GM12878 (cell line): Measurements from ENCODE around the gene ZNF620. TPM values are rescaled to one million over a fixed set of nuclear protein-coding genes. Genes with fewer than 3 reads are reported as not detected.
A peak's percentile ranks its signal among the peaks of the same experiment; 100 is the strongest.

Experiments used
- BHLHE40 ChIP-seq, 2 experiments: fragments of 450-650 bp in 1 of 2; IDR thresholded peaks; 2 replicates each; pipeline ENCODE4 v1.6.1; 2011 to 2017; ENCODE audit warnings: low read depth in 2 of 2, borderline replicate concordance in 1 of 2, improper control_type of control experiment in 1 of 2, low read length in 1 of 2, mild to moderate bottlenecking in 1 of 2
- CBFB ChIP-seq: IDR thresholded peaks from 2 replicates; pipeline ENCODE4 v1.6.1; 2016; ENCODE audit warnings: antibody characterized with exemption, low read depth
- CHD4 ChIP-seq: fragments of 200-600 bp; sonication (generic); IDR thresholded peaks from 2 replicates; pipeline ENCODE4 v1.6.1; 2016; ENCODE audit warnings: mild to moderate bottlenecking
- CUX1 ChIP-seq: IDR thresholded peaks from 2 replicates; pipeline ENCODE4 v1.6.1; 2012; ENCODE audit warnings: improper control_type of control experiment, low read depth, low read length; ENCODE audit not compliant: insufficient replicate concordance
- GATAD2B ChIP-seq: fragments of 450-650 bp; conservative IDR thresholded peaks from 2 replicates; pipeline ENCODE4 v1.6.1; 2017; ENCODE audit warnings: low read depth, mild to moderate bottlenecking, moderate library complexity
- KAT2A ChIP-seq: conservative IDR thresholded peaks from 2 replicates; pipeline ENCODE4 v1.6.1; 2011; ENCODE audit warnings: low read depth, low read length; ENCODE audit not compliant: control insufficient read depth
- MEF2A ChIP-seq: IDR thresholded peaks from 2 replicates; pipeline ENCODE4 v1.6.1; 2011; ENCODE audit warnings: low read depth, mild to moderate bottlenecking, low read length, moderate library complexity; ENCODE audit not compliant: insufficient read depth
- MYC ChIP-seq: IDR thresholded peaks from 2 replicates; pipeline ENCODE4 v1.6.1; 2011; ENCODE audit warnings: mild to moderate bottlenecking, low read length, moderate library complexity, inconsistent platforms; ENCODE audit not compliant: insufficient read depth, insufficient replicate concordance, insufficient read length, severe bottlenecking
- NKRF ChIP-seq: fragments of 450-650 bp; conservative IDR thresholded peaks from 2 replicates; pipeline ENCODE4 v1.6.1; 2017; ENCODE audit warnings: mild to moderate bottlenecking, moderate library complexity
- RAD51 ChIP-seq: fragments of 450-650 bp; IDR thresholded peaks from 2 replicates; pipeline ENCODE4 v1.6.1; 2016; ENCODE audit warnings: moderate library complexity, mild to moderate bottlenecking, inconsistent platforms
- RFX5 ChIP-seq: IDR thresholded peaks from 2 replicates; pipeline ENCODE4 v1.6.1; 2011; ENCODE audit warnings: low read depth, low read length, improper control_type of control experiment
- SMAD1 ChIP-seq: fragments of 450-650 bp; IDR thresholded peaks from 2 replicates; pipeline ENCODE4 v1.6.1; 2018; ENCODE audit warnings: mild to moderate bottlenecking, low read depth; ENCODE audit not compliant: partially characterized antibody
- STAT1 ChIP-seq: fragments of 450-650 bp; conservative IDR thresholded peaks from 2 replicates; pipeline ENCODE4 v1.6.1; 2014; ENCODE audit warnings: antibody characterized with exemption, mild to moderate bottlenecking
- ZBED1 ChIP-seq: IDR thresholded peaks from 2 replicates; pipeline ENCODE4 v1.6.1; 2016; ENCODE audit warnings: borderline replicate concordance
- ZNF207 ChIP-seq: fragments of 450-650 bp; IDR thresholded peaks from 2 replicates; pipeline ENCODE4 v1.6.1; 2014; ENCODE audit warnings: antibody characterized with exemption, mild to moderate bottlenecking, borderline replicate concordance
- ZNF592 ChIP-seq: fragments of 450-650 bp; IDR thresholded peaks from 2 replicates; pipeline ENCODE4 v1.6.1; 2017; ENCODE audit warnings: mild to moderate bottlenecking, moderate library complexity
- ZSCAN29 ChIP-seq: fragments of 450-650 bp; IDR thresholded peaks from 2 replicates; pipeline ENCODE4 v1.6.1; 2017; ENCODE audit warnings: mild to moderate bottlenecking, moderate library complexity
- polyA plus RNA-seq, 11 experiments: library from polyadenylated mRNA; depleted of rRNA in 4 of 11; unstranded in 6 of 11; stranded (reverse) in 5 of 11; fragments of >200 nt; fragmentation: Nextera tagmentation in 4 of 11; fragmentation: Illumina TruSeq in 1 of 11; extraction: Ambion mirVana in 4 of 11; extraction: Trizol in 1 of 11; gene quantifications; 1 replicate in 1 of 11; 2 replicates in 10 of 11; pipeline versions ENCODE4 v1.2.1 to v1.2.3, GENCODE V29; 2011 to 2016; ENCODE audit warnings: inconsistent platforms in 2 of 11, missing spikeins in 2 of 11, low read depth in 1 of 11
- total RNA-seq, 4 experiments: library from RNA; depleted of rRNA in 3 of 4; stranded (reverse); fragments of >200 nt in 3 of 4; fragmentation: Illumina TruSeq in 1 of 4; extraction: Trizol in 1 of 4; gene quantifications; 2 replicates each; pipeline versions ENCODE4 v1.2.1 to v1.2.3, GENCODE V29; 2013 to 2021

ZNF620 gene
- total and polyA plus RNA-seq, 10 of the 15 experiments (the other 5 are each of a cell fraction or from before 2014, with no cell fraction given), result 1.3 to 4.3 (median 2.2) TPM

- TF ChIP-seq GATAD2B, result peak; percentile 69
- TF ChIP-seq SMAD1, result no peak
- TF ChIP-seq ZNF592, result no peak
- TF ChIP-seq CHD4, result no peak
- TF ChIP-seq ZSCAN29, result no peak
- TF ChIP-seq MEF2A, result no peak
- TF ChIP-seq RAD51, result no peak
- TF ChIP-seq STAT1, result no peak
- peak; percentile 70 for TF ChIP-seq CBFB
- TF ChIP-seq KAT2A, result no peak
- no peak for TF ChIP-seq RFX5
- no peak for TF ChIP-seq CUX1
- TF ChIP-seq ZBED1, result no peak
- TF ChIP-seq BHLHE40 (IDR thresholded peaks at IDR 0.05; ENCODE audit: borderline replicate concordance in 1 of 2, low read depth in 2 of 2, low read length in 1 of 2), result peak; percentile 36 to 62
- no peak; the same call in 1 of the 2 replicates for TF ChIP-seq ZNF207
- TF ChIP-seq NKRF, result peak; percentile 65; the same call in 1 of the 2 replicates
- peak; percentile 77 for TF ChIP-seq MYC
These were observed 18.9 kb downstream of the ZNF620 start, which contains the start of gene ZNF621 (continued) for GRCh38 chr3:40524568-40525285.
